ENCODE results near the gene ST6GALNAC3. TPM values are rescaled to one million over a fixed set of nuclear protein-coding genes. Genes with fewer than 3 reads are reported as not detected.
"Not testable (repeated sequence)": the region's sequence is repeated elsewhere in the genome, so short reads cannot be mapped to it uniquely, and the experiment has no call there.

ST6GALNAC3 gene
- polyA plus RNA-seq (ENCODE audit: insufficient read length in 3 of 3) = 100 to 1,000 TPM in 1 of 3 donors, 10 to 100 TPM in 2; 90.2 to 103 (median 95.1) TPM

- peak in 2 of 3 donors; percentile 57 for DNase-seq (ENCODE audit: low read depth in 3 of 3, low spot score in 2 of 3)
These were observed at the start of gene ST6GALNAC3 for GRCh38 chr1:76074321-76075187. ST6GALNAC3 (plus strand) TSS chr1:76074746.

- no peak for DNase-seq (ENCODE audit: low read depth in 3 of 3, low spot score in 2 of 3)
These were observed 47.2 kb upstream of the ST6GALNAC3 start for GRCh38 chr1:76027341-76027740.

GRCh38 chr1:76029331-76029730 lies 45.2 kb upstream of the ST6GALNAC3 start:
- no peak for DNase-seq (ENCODE audit: low read depth in 3 of 3, low spot score in 2 of 3)

- no peak for DNase-seq (ENCODE audit: low read depth in 3 of 3, low spot score in 2 of 3)
These were observed 43.0 kb upstream of the ST6GALNAC3 start for GRCh38 chr1:76031496-76031895.

GRCh38 chr1:76033800-76034475 lies 40.6 kb upstream of the ST6GALNAC3 start:
- no peak for DNase-seq (ENCODE audit: low read depth in 3 of 3, low spot score in 2 of 3)

GRCh38 chr1:76035053-76035452 lies 39.5 kb upstream of the ST6GALNAC3 start:
- no peak for DNase-seq (ENCODE audit: low read depth in 3 of 3, low spot score in 2 of 3)

GRCh38 chr1:76037324-76037723 lies 37.2 kb upstream of the ST6GALNAC3 start:
- DNase-seq (ENCODE audit: low read depth in 3 of 3, low spot score in 2 of 3) = no peak

- no peak for DNase-seq (ENCODE audit: low read depth in 3 of 3, low spot score in 2 of 3)
These were observed 36.1 kb upstream of the ST6GALNAC3 start for GRCh38 chr1:76038287-76039004.

GRCh38 chr1:76046149-76046548 lies 28.4 kb upstream of the ST6GALNAC3 start:
- DNase-seq (ENCODE audit: low read depth in 3 of 3, low spot score in 2 of 3) = no peak

- DNase-seq (ENCODE audit: low read depth in 3 of 3, low spot score in 2 of 3) = no peak
These were observed 26.3 kb upstream of the ST6GALNAC3 start for GRCh38 chr1:76048219-76048618.

GRCh38 chr1:76048926-76049325 lies 25.6 kb upstream of the ST6GALNAC3 start:
- no peak for DNase-seq (ENCODE audit: low read depth in 3 of 3, low spot score in 2 of 3)

- DNase-seq (ENCODE audit: low read depth in 3 of 3, low spot score in 2 of 3) = no peak
These were observed 25.0 kb upstream of the ST6GALNAC3 start for GRCh38 chr1:76049498-76049897.

- not testable (repeated sequence) for DNase-seq (ENCODE audit: low read depth in 3 of 3, low spot score in 2 of 3)
These were observed 24.5 kb upstream of the ST6GALNAC3 start for GRCh38 chr1:76050073-76050472.

- DNase-seq (ENCODE audit: low read depth in 3 of 3, low spot score in 2 of 3) = no peak
These were observed 21.5 kb upstream of the ST6GALNAC3 start for GRCh38 chr1:76053021-76053420.

GRCh38 chr1:76054359-76054758 lies 20.2 kb upstream of the ST6GALNAC3 start:
- no peak for DNase-seq (ENCODE audit: low read depth in 3 of 3, low spot score in 2 of 3)

- no peak for DNase-seq (ENCODE audit: low read depth in 3 of 3, low spot score in 2 of 3)
These were observed 18.6 kb upstream of the ST6GALNAC3 start for GRCh38 chr1:76055987-76056386.

GRCh38 chr1:76059451-76059850 lies 15.1 kb upstream of the ST6GALNAC3 start:
- no peak for DNase-seq (ENCODE audit: low read depth in 3 of 3, low spot score in 2 of 3)

GRCh38 chr1:76065270-76065669 lies 9.3 kb upstream of the ST6GALNAC3 start:
- no peak for DNase-seq (ENCODE audit: low read depth in 3 of 3, low spot score in 2 of 3)

GRCh38 chr1:76066394-76066793 lies 8.2 kb upstream of the ST6GALNAC3 start:
- DNase-seq (ENCODE audit: low read depth in 3 of 3, low spot score in 2 of 3) = no peak

- DNase-seq (ENCODE audit: low read depth in 3 of 3, low spot score in 2 of 3) = no peak
These were observed 6.0 kb upstream of the ST6GALNAC3 start for GRCh38 chr1:76068542-76068941.

GRCh38 chr1:76068953-76069561 lies 5.5 kb upstream of the ST6GALNAC3 start:
- DNase-seq (ENCODE audit: low read depth in 3 of 3, low spot score in 2 of 3) = no peak
